ENCODE data around the gene RHBDL1.

Gene RHBDL1

DNA sequence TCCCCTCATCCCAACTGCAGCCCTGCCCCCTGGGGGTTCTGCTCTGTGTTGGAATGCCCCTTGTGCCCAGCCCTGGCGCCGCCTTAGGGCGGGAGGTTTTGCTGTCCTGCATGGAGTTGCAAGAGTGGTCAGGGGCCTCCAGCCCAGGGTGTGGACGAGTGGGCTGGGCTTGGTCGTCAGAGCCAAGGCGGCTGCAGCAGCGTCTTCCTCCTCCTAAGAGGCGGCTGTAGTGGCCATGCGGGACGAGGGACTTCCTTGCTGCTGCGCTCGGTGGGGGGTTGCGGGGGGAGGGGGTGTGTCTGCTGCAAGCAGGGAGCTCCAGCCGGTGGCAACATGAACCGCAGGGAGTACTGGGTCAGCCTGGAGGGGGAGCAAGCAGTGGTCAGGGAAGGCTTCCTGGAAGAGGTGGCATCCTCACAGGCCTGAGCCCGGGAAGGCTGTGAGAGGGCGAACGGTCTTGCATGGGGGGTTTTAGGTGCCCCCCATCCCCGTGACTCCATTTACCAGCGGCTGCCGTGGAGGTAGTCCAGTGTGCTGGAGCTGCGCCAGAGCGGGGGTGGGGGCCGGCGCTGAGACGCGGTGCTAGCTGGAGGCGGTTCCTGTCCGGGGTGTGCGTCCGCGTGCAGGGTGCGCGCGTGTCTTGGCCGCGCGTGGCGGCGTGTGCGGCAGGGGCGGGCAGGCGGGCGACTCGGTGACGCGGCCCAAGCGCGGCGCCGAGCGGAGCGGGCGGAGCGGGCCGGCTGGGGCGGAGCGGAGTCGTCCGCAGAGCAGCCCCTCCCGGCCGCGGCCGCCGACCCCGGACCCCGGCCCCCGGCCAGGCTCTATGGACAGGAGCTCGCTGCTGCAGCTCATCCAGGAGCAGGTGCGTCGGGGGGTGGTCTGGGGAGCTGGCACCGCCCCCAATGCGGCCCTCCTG is at the start of gene RHBDL1:
TSS of gene RHBDL1 (plus strand) at position 704 of the 916 bp plus-strand sequence. CDS start at position 824, 120 bp downstream.
- DNase-seq (ENCODE audit: low read depth), result peak; percentile 43

DNA sequence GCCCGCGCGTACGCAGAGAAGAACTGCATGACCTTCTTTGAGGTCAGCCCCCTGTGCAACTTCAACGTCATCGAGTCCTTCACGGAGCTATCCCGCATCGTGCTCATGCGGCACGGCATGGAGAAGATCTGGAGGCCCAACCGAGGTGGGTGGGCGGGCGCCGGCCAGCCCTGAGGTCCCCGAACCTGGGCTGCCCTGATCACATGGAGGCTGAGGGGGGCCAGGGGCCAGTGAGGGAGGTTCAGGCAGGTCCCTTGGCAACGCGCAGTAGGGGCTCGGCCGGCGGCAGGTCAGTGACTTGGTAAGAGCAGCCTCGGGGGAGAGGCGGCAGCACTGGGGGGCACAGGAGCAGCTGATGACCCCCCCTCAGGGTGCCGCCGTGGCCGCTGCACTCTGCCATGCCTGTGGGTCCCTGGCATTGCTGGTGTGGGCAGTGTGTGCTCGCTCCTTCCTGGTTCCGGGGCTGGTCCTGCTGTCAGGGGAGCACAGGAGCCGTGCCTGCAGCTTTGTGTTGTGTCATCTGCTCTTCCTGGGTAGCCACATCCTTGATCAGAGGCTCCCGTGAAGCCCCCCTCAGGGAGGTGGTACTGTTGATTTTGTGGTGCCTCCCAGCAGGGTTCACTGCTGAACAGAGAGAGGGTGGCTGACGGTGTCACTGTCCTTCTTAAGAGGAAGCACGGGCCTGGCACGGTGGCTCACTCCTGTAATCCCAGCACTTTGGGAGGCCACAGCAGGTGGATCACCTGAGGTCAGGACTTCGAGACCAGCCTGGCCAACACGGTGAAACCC is 49.3 kb upstream of the RHBDL1 start:
- DNase-seq (ENCODE audit: low read depth), result no peak

DNA sequence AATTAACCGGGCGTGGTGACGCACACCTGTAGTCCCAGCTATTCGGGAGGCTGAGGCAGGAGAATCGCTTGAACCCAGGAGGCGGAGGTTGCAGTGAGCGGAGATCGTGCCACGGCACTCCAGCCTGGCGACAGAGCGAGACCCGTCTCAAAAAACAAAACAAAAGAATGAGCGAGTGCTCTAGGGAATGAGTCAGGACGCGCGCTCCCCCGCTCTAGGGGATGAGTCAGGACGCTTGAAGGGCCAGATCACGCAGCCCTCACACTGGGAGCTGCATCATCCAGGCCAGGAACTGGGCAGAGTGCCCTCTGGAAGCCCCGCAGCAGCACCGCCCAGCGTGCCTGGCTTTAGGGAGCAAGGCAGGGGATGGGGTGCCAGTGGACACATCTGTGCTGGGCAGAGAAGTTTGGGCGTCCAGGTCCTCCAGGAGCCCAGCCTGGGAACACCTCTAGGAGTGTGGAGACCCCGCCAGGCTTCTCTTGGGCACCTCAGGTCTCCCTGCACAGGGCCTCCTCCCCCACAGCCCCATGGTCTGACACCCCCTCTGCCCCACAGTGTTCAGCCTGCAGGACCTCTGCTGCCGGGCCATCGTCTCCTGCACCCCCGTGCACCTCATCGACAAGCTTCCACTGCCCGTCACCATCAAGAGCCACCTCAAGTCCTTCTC is 48.6 kb upstream of the RHBDL1 start:
- peak; percentile 95 for DNase-seq (ENCODE audit: low read depth)

DNA sequence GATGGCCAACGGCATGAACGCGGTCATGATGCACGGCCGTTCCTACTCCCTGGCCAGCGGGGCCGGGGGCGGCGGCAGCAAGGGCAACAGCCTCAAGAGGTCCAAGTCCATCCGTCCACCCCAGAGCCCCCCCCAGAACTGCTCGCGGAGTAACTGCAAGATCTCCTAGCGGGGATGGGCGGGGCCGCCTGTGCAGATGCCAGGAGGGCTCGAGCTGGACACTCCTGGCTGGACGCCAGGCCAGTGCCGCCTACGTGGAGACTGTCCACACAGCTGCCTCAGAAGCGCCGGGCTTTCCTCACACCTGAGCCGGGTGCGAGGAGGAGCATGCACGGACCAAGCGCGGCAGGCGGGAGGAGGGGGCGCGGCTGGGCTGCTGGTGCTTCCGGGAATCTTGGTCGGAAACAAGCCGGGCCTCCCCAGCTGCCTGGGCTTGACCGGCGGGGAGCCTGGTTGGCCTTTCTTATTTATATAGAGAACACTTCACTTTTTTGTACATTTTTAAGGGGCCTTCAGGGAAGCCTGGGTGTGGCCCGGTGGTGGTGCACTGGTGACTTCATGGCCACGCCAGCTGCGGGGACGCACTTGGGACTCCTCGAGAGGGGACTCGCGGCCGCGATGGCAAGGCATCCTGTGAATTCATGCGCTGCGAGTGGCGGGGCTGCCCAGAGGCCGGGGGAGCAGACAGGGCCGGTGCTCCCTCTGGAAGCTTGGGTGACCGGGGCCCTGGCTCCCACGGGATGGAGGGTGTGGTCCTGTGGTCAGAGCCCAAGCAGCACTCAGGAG is 47.8 kb upstream of the RHBDL1 start:
- no peak for DNase-seq (ENCODE audit: low read depth)

DNA sequence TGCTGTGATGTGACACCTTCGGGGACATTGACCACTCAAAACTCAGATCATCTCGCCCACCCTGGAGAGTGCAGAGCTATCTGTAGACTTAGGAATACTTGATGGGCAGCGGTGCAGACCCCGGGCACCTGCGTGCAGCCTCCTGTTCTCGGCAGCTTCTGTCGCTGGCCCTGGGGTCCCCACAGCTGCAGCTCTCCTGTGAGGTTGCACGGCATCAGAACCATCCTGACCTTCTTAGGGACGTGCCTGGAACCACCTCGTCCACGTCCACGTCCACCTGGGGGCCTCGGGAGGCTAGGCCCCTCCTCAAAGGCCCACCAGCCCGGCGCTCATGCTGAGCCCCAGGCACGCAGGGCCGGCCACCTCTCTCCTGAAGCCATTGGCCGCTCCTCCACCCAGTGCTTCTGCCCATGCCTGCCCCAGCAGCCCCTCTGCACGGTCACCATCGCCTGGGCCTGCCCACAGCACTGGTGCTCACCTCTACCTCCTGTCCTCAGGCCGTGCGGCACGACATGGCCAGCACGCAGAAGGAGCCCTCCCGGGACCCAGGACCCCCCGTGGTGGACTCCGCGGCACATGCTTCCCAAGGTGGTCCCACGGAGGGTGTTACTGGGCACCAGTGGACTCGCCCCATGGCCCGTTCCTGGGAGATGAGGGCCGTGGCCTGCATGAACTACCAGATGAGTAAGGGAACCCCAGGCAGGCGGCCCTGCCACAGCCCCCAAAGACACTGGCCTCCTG is 47.0 kb upstream of the RHBDL1 start:
- no peak for DNase-seq (ENCODE audit: low read depth)

DNA sequence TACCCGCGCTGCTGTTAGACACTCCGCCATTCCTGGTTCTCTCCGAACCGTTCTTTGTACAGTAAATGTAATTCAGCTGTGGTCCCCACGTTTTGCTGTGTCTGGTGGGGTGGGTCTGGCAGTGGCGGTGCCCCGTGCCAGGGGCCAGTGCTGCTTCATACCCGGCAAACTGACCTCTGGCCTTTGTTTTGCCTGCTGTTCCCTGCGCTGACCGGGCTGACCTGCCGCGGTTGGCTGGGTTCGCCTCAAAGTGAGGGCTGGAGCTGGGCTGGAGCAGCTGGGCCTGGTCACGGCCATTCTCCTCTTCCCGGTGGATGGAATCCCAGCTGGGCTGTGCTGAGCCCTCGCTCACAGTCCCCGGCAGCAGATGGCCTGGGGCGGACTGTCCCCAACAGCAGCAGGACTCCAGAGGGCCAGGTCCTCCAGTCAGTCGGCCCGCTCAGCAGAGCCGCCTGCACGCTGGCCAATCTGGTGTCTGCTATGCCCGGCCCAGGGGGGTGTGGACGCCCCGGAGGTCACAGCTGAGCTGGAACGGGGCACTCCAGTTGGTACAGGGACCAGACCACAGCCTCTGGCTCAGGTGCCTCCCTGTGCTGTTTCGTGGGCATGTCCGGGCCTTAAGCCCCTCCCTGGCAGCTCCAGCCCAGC is 46.2 kb upstream of the RHBDL1 start:
- DNase-seq (ENCODE audit: low read depth), result no peak

DNA sequence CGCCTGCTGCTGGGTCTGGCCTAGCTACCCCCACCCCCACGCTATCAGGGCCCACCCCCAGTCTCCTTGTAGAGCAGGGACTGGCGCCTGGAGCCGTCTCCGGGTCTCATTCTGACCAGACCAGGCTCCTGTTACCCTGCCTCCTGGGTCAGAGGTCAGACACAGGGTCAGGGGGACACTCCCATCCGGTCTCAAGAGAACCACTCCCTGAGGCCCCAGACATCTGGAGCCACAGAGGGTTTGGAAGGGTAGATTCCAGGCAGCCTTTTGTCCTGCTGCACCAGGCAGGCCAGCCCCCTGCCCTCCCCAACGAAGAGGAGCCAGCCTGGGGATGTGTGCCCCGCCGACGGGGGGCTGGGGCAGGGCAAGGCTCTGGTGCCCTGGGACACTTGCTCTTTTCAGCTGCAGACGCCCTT is 45.6 kb upstream of the RHBDL1 start:
- no peak for DNase-seq (ENCODE audit: low read depth)

DNA sequence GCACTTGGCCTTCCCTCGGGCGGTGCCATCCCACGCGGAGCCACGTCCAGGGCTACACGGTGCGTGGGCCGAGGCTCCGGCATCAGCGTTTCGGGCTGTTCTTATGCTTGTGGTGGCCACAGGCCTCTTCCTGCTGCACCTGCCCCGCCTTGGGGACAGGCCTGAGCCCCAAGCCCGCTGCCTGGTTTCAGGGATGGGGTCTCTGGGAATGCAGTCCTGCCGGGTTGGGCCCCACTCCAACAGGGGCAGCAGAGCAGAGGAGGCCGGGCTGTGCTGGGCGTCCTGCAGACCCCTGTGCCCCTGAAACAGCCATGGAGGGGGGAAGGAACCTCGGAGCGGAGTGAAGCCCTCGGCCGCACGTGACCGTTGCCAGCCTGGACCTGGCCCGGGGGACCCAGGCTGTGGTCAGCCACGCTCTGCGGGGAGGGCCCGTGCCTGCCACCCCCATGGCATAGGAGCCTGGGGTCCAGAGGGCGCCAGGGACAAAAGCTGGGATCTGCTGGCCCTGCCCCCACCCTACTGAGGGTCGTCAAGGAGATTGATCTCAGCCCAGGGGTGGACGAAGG is 45.1 kb upstream of the RHBDL1 start:
- no peak for DNase-seq (ENCODE audit: low read depth)

DNA sequence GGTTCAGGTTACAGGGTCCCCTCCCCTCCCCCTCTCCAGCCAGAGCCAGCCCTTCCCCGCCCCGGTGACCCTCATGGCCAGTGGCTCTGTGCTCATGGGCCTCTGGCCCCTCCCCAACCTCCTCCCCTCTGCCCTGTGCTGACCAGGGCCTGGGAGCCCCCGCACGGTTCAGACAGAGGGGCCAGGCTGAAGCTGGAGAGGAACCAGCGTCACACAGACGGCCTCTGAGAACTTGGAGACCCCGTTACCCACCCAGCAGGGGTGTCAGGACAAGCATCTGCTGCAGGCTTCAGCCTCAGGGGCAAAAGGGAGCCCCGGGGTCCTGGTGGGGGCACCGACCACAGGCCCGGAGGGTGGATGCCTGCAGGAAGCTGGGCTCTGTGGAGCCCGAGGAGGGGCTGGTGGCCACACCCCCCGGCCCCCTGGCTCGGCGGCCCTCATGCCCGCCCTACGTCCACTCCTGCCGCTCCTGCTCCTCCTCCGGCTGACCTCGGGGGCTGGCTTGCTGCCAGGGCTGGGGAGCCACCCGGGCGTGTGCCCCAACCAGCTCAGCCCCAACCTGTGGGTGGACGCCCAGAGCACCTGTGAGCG is 44.6 kb upstream of the RHBDL1 start, which contains the start of gene WFIKKN1:
TSS of gene WFIKKN1 (plus strand) at position 171 of the 591 bp plus-strand sequence. CDS start at position 440, 269 bp downstream.
- no peak for DNase-seq (ENCODE audit: low read depth)

DNA sequence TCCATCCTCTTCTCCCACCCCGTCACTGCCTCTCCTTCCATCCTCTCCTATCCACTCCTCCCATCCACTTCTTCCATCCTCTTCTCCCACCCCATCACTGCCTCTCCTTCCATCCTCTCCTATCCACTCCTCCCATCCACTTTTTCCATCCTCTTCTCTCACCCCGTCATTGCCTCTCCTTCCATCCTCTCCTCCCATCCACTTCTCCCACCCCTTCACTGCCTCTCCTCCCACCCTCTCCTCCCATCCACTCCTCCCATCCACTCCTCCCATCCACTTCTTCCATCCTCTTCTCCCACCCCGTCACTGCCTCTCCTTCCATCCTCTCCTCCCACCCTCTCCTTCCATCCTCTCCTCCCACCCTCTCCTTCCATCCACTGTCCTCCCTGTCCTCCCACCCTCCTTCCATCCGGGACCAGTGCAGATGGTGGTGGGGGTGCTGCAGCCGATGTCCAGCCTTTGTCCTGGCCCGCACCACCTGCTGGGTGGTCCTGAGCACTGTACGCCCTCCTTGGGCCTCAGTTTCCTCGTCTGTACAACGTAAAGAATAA is 43.6 kb upstream of the RHBDL1 start:
- DNase-seq (ENCODE audit: low read depth), result no peak

DNA sequence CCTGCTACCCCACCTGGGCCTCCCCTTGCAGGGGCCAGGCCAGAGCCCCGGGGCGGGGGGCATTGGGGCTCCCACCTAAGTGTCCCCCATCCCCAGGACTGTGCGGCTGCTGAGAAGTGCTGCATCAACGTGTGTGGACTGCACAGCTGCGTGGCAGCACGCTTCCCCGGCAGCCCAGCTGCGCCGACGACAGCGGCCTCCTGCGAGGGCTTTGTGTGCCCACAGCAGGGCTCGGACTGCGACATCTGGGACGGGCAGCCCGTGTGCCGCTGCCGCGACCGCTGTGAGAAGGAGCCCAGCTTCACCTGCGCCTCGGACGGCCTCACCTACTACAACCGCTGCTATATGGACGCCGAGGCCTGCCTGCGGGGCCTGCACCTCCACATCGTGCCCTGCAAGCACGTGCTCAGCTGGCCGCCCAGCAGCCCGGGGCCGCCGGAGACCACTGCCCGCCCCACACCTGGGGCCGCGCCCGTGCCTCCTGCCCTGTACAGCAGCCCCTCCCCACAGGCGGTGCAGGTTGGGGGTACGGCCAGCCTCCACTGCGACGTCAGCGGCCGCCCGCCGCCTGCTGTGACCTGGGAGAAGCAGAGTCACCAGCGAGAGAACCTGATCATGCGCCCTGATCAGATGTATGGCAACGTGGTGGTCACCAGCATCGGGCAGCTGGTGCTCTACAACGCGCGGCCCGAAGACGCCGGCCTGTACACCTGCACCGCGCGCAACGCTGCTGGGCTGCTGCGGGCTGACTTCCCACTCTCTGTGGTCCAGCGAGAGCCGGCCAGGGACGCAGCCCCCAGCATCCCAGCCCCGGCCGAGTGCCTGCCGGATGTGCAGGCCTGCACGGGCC is 42.8 kb upstream of the RHBDL1 start:
- DNase-seq (ENCODE audit: low read depth), result no peak

DNA sequence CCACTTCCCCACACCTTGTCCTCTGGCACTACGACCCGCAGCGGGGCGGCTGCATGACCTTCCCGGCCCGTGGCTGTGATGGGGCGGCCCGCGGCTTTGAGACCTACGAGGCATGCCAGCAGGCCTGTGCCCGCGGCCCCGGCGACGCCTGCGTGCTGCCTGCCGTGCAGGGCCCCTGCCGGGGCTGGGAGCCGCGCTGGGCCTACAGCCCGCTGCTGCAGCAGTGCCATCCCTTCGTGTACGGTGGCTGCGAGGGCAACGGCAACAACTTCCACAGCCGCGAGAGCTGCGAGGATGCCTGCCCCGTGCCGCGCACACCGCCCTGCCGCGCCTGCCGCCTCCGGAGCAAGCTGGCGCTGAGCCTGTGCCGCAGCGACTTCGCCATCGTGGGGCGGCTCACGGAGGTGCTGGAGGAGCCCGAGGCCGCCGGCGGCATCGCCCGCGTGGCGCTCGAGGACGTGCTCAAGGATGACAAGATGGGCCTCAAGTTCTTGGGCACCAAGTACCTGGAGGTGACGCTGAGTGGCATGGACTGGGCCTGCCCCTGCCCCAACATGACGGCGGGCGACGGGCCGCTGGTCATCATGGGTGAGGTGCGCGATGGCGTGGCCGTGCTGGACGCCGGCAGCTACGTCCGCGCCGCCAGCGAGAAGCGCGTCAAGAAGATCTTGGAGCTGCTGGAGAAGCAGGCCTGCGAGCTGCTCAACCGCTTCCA is 42.0 kb upstream of the RHBDL1 start:
- DNase-seq (ENCODE audit: low read depth), result no peak

DNA sequence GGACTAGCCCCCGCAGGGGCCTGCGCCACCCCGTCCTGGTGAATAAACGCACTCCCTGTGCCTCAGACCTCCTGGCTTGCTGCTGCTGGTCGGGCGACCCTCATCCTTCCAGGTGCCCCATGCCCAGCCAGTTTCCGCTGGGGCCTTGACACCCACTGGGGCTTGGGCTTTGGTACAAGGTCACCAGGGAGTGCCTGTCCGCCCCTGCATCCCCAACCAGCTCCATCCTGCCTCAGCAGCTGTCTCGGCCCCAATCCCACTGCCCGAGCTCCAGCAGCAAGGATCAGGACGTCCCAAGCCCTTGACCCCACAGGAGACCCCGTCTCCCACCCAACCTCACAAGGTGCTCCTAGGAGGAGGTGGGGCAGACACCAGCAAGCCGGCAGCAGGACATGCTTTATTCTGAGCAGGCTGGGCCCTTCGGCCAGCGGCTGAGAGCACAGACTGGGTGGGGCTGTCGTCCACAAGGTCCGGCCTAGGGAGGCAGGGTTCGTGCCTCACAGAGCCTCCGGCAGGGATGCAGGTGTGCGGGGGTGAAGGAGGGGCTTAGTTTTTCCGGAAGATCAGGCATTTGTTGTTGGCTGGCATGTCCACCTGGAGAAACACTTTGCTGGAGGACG is 41.3 kb upstream of the RHBDL1 start:
- DNase-seq (ENCODE audit: low read depth), result no peak

DNA sequence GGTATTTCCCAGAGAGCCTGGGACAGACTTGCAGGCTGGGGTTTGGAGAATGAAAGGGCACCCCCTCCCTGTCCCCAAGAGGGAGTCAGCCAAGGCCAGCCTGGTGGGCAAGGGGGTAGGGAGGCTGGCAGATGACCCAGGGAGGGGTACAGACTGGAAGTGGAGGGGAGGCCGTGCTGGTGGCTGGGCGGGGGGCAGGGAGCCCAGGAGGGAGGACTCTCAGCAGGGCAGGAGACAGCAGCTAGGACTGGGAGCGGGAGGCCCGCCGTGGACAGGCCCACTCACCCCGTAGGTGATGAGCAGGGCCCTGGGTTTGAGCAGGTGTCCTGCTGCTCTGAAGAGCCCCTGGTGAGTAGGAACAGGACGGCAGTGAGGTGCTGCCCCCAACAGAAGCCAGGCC is 40.5 kb upstream of the RHBDL1 start:
- no peak for DNase-seq (ENCODE audit: low read depth)

DNA sequence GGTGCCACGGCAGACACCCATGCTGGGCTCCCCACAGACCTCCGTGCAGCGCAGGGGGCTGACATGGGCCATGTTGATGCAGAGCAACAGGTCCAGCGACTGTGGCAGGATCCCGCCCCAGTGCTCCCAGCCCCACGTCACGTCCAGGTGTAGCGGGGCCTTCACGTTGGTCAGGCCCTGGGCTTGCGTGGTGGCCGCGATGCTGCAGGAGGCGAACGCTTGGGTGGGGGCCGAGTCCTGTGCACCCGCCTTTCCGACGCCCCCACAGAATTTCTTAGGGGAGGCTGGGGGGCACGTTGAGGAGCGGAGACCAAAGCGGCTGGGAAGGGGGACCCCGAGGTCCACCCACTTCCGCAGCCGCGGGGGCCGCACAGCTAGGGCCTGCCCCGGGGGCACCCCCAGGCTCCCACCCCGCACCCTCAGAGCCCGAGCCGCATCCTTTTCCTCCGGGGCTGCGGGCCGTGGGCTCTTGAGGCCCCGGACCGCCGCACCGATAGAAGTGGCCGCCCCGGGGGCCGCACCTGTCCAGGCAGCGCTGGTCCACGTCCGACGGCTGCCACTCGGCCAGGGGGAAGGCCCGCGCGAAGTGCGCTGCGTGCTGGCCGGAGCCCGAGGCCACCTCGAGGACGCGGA is 39.8 kb upstream of the RHBDL1 start:
- no peak for DNase-seq (ENCODE audit: low read depth)

DNA sequence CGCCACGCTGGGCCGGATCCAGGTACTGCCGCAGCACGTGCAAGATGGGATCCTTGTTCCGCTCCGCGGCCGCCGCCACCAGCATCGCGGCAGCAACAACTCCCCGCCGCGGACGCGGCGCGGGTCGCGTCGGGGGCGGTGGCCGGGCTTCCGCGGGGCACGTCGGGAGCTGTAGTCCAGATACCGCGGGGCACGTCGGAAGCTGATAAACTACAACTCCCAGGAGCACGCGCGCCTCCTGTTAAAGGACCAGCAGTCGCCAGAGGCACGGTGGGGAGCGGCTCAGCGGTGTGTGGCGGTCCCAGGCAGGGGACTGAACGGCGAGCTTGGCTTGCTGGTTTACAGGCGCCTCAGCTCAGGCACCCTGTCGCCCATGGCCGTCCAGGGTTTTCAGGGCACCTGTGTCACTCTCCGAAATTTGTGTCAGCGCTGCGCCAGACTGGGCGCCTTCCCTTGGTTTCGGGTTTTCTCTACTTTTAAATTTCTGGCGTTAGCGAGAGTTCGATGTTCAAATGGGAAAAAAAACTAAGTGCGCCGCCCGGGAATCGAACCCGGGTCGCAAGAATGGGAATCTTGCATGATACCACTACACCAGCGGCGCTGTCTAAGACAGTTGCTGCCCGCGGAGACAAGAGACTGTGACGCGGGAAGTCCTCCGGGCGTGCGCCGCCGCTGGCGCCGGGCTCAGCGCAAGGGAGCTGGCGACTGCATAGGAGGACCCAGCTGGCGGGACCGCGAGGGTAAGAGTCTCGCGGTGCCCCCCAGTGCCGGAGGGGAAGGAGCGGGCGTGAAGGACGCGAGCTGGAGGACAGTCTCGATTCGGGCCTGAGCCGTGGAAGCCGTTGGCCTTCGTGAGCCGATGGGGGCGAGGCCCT is 39.0 kb upstream of the RHBDL1 start, which contains the start of gene METTL26:
TSS of gene METTL26 (minus strand) at position 100 of the 875 bp plus-strand sequence. CDS start at position 85, 15 bp downstream.
- DNase-seq (ENCODE audit: low read depth), result peak; percentile 92

Data from fibroblast of gingiva (primary cell).